DND-41 (cell line): ENCODE measurements around the gene IGFBP5.

Source experiments
- ATAC-seq: fragments of 200-7000 bp; cut with Tn5 transposase; 3 replicates; pipeline ENCODE4 v1.9.1; 2021; ENCODE audit warnings: low read depth; ENCODE audit not compliant: insufficient read depth
- DNase-seq: peaks from one replicate; pipeline ENCODE4 v3.0.0-alpha.2; 2020
- H2AFZ ChIP-seq: 2 replicates; pipeline ENCODE4 v1.6.0; 2012; ENCODE audit warnings: low read depth, low read length
- H3K27ac ChIP-seq: 2 replicates; pipeline ENCODE4 v1.5.1; 2012; ENCODE audit warnings: low read length, inconsistent platforms
- H3K27me3 ChIP-seq: fragments of 200-600 bp; sonication (generic); 2 replicates; pipeline ENCODE4 v1.6.0; 2012; ENCODE audit warnings: low read length, mild to moderate bottlenecking, inconsistent platforms; ENCODE audit not compliant: insufficient read depth, poor library complexity
- H3K36me3 ChIP-seq: 2 replicates; pipeline ENCODE4 v1.5.1; 2012; ENCODE audit warnings: low read length, inconsistent platforms; ENCODE audit not compliant: insufficient read depth
- H3K4me1 ChIP-seq: 2 replicates; pipeline ENCODE4 v1.5.1; 2012; ENCODE audit warnings: mild to moderate bottlenecking, low read length; ENCODE audit not compliant: insufficient read depth
- H3K4me2 ChIP-seq: 2 replicates; pipeline ENCODE4 v1.6.0; 2012; ENCODE audit warnings: mild to moderate bottlenecking, moderate library complexity, low read length, inconsistent platforms; ENCODE audit not compliant: insufficient read depth
- H3K4me3 ChIP-seq, 2 experiments: fragments of 200-600 bp in 1 of 2; shearing (Covaris generic) in 1 of 2; 2 replicates each; pipeline ENCODE4 v1.5.1; 2012 to 2016; ENCODE audit warnings: inconsistent platforms in 2 of 2, low read length in 2 of 2, mild to moderate bottlenecking in 2 of 2, low read depth in 1 of 2, moderate library complexity in 1 of 2
- H3K79me2 ChIP-seq: 2 replicates; pipeline ENCODE4 v1.6.0; 2012; ENCODE audit warnings: low read length, inconsistent platforms; ENCODE audit not compliant: insufficient read depth
- H3K9ac ChIP-seq: 2 replicates; pipeline ENCODE4 v1.6.0; 2012; ENCODE audit warnings: low read depth, mild to moderate bottlenecking, inconsistent platforms, low read length, moderate library complexity
- H3K9me3 ChIP-seq: 2 replicates; pipeline ENCODE4 v1.5.1; 2012; ENCODE audit warnings: low read length, moderate library complexity, mild to moderate bottlenecking, inconsistent platforms; ENCODE audit not compliant: insufficient read depth, severe bottlenecking
- H4K20me1 ChIP-seq: 2 replicates; pipeline ENCODE4 v1.6.0; 2012; ENCODE audit warnings: low read length; ENCODE audit not compliant: insufficient read depth
- EZH2 ChIP-seq: IDR thresholded peaks from 3 replicates; pipeline ENCODE4 v1.6.1; 2012; ENCODE audit warnings: borderline replicate concordance, low read depth, mild to moderate bottlenecking, moderate library complexity, low read length, inconsistent platforms; ENCODE audit not compliant: severe bottlenecking
- TF ChIP-seq, protein P1 (sequence below): IDR thresholded peaks from 2 replicates; pipeline ENCODE4 v1.5.1; 2012; ENCODE audit warnings: borderline replicate concordance, low read length, moderate library complexity, mild to moderate bottlenecking; ENCODE audit not compliant: poor library complexity, severe bottlenecking; ENCODE audit errors: extremely low read depth

Gene IGFBP5

DNA sequence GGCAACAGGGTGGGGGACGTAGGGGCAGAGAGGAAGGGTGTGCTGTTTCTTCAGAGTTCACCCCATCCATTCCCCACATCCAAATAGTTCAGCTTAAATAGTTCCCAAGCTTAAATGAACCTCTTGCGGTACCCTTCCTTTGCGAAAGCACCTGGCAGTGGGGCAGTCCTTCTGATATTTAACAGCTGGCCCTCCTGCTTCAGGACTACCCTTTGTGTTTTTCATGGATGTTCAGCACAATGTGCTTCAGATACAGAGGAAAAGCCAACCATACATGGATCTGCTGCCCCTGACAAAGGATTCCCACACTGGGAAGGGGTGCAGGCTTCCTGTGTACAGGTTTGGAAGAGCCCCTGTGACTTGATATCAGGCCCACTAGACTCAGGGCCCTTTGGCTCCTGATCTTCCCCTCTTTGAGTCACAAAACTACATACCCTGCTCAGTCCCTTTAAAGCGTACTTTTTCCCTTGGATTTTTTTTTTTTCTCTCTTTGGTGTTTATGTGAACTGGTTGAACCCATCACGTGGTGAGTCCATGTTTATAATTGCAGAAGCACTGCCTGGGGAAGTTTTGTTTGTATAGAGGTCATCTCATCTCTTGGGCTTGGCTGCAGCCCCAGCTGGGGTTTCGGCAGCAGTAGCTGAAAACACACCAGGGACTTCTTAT, 45.3 kb upstream of the IGFBP5 start:
- no peak for DNase-seq

DNA sequence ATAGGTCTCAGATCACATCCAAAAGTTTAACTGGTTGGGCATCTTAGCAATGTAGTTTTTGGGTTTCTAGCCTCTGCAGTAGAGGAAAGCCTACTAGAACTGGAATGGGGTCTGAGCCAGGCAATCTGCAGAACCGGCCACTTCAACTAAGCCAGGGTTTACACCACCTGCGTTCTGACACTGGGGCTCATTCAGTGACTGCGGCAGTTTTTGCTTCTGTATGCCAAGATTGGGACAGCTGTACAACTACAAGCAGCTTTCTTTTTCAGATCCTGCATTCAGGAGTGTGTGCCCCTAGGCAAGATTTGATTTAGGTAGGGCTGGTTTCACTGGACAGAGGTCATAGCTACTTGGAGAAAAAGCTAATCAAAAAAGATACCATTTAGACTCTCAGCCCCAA, 43.7 kb upstream of the IGFBP5 start:
- H3K79me2 ChIP-seq: no peaks in the 10 kb centered on the region
- H3K4me2 ChIP-seq: no peak overlapping the region
- no peak overlapping the region for H3K27ac ChIP-seq
- peaks cover 26% of the 10 kb centered on the region for H3K27me3 ChIP-seq
- no peak overlapping the region for H3K4me3 ChIP-seq
- TF ChIP-seq, protein P1, sequence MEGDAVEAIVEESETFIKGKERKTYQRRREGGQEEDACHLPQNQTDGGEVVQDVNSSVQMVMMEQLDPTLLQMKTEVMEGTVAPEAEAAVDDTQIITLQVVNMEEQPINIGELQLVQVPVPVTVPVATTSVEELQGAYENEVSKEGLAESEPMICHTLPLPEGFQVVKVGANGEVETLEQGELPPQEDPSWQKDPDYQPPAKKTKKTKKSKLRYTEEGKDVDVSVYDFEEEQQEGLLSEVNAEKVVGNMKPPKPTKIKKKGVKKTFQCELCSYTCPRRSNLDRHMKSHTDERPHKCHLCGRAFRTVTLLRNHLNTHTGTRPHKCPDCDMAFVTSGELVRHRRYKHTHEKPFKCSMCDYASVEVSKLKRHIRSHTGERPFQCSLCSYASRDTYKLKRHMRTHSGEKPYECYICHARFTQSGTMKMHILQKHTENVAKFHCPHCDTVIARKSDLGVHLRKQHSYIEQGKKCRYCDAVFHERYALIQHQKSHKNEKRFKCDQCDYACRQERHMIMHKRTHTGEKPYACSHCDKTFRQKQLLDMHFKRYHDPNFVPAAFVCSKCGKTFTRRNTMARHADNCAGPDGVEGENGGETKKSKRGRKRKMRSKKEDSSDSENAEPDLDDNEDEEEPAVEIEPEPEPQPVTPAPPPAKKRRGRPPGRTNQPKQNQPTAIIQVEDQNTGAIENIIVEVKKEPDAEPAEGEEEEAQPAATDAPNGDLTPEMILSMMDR: no peak
- TF ChIP-seq EZH2: no peak
- H3K9me3 ChIP-seq: no peaks in the 10 kb centered on the region
- no peaks in the 10 kb centered on the region for H4K20me1 ChIP-seq
- H2AFZ ChIP-seq: no peak overlapping the region
- DNase-seq (no peak), ATAC-seq (no peak)
- H3K4me1 ChIP-seq: no peaks in the 10 kb centered on the region
- H3K9ac ChIP-seq: no peak overlapping the region
- no peaks in the 10 kb centered on the region for H3K36me3 ChIP-seq

More for the DNA sequence above, 45.3 kb upstream of the IGFBP5 start:
- H3K27me3 ChIP-seq: peaks cover 25% of the 10 kb centered on the region
- no peak overlapping the region for H2AFZ ChIP-seq
- H3K9me3 ChIP-seq: no peaks in the 10 kb centered on the region
- H3K4me2 ChIP-seq: no peak overlapping the region
- no peaks in the 10 kb centered on the region for H4K20me1 ChIP-seq
- ATAC-seq: no peak
- H3K79me2 ChIP-seq: no peaks in the 10 kb centered on the region
- H3K27ac ChIP-seq: no peak overlapping the region
- no peak overlapping the region for H3K9ac ChIP-seq
- no peak overlapping the region for H3K4me3 ChIP-seq
- H3K4me1 ChIP-seq: no peaks in the 10 kb centered on the region
- no peaks in the 10 kb centered on the region for H3K36me3 ChIP-seq
- no peak for TF ChIP-seq EZH2
- TF ChIP-seq, protein P1: no peak

DNA sequence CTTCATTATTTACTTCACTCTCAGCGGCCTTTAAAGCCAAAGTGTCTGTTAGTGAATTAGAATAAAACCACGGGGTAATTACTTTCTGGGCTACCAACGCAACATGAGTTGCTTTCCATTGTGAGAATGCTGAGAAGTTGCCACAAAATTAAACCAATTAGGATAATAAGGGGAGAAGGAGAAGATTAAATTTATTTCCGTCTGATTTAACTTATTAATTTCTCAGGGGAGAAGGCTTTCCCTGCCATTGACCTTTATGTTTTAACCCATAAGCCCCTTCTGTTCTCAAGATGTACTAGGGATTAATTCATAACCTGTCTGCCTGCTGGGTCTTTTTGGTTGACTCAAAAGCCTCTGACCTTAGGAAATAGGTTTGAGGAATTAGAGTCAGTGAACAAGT, 42.3 kb upstream of the IGFBP5 start:
- DNase-seq (no peak), ATAC-seq (no peak)
- H3K27ac ChIP-seq: no peak overlapping the region
- no peaks in the 10 kb centered on the region for H3K9me3 ChIP-seq
- no peak overlapping the region for H3K9ac ChIP-seq
- no peak overlapping the region for H3K4me2 ChIP-seq
- no peaks in the 10 kb centered on the region for H3K79me2 ChIP-seq
- peaks cover 23% of the 10 kb centered on the region for H3K27me3 ChIP-seq
- H3K36me3 ChIP-seq: no peaks in the 10 kb centered on the region
- H3K4me3 ChIP-seq: no peak overlapping the region
- H4K20me1 ChIP-seq: no peaks in the 10 kb centered on the region
- no peak for TF ChIP-seq EZH2
- TF ChIP-seq, protein P1: no peak
- no peak overlapping the region for H2AFZ ChIP-seq
- H3K4me1 ChIP-seq: no peaks in the 10 kb centered on the region
